GM23338 (cell line): ENCODE results near the gene BBS1. TPM values are rescaled to one million over a fixed set of nuclear protein-coding genes. Genes with fewer than 3 reads are reported as not detected.

Experiments used
- ATAC-seq: fragments of 200-7000 bp; cut with Tn5 transposase; 3 replicates; pipeline ENCODE4 v1.9.1; 2020
- DNase-seq: peaks from one replicate; pipeline ENCODE4 v3.0.0-alpha.2; 2015; ENCODE audit warnings: low spot score
- H2AFZ ChIP-seq: fragments of 200-600 bp; sonication (generic); 2 replicates; pipeline ENCODE4 v1.8.0; 2016; ENCODE audit warnings: antibody characterized with exemption, mild to moderate bottlenecking, moderate library complexity
- H3F3A ChIP-seq: fragments of 200-600 bp; sonication (generic); replicated peaks from 2 replicates; pipeline ENCODE4 v1.8.0; 2017; ENCODE audit warnings: antibody characterized with exemption, mixed run types, low read depth
- H3K27ac ChIP-seq: fragments of 200-600 bp; sonication (generic); 2 replicates; pipeline ENCODE4 v1.6.1; 2016; ENCODE audit warnings: low read depth
- H3K27me3 ChIP-seq: fragments of 200-600 bp; sonication (generic); 2 replicates; pipeline ENCODE4 v1.8.0; 2016; ENCODE audit warnings: mild to moderate bottlenecking, mixed run types, moderate library complexity; ENCODE audit not compliant: insufficient read depth
- H3K36me3 ChIP-seq: fragments of 200-600 bp; sonication (generic); 2 replicates; pipeline ENCODE4 v1.8.0; 2016; ENCODE audit warnings: mild to moderate bottlenecking; ENCODE audit not compliant: insufficient read depth
- H3K4me1 ChIP-seq: fragments of 200-600 bp; sonication (generic); 2 replicates; pipeline ENCODE4 v1.8.0; 2016; ENCODE audit warnings: mild to moderate bottlenecking, moderate library complexity; ENCODE audit not compliant: insufficient read depth
- H3K4me2 ChIP-seq: fragments of 200-600 bp; sonication (generic); 2 replicates; pipeline ENCODE4 v1.7.1; 2017; ENCODE audit warnings: mixed run types
- H3K4me3 ChIP-seq: fragments of 200-600 bp; sonication (generic); 2 replicates; pipeline ENCODE4 v1.6.1; 2016; ENCODE audit warnings: mixed run types
- H3K79me2 ChIP-seq: fragments of 200-600 bp; sonication (generic); replicated peaks from 2 replicates; pipeline ENCODE4 v1.8.0; 2017; ENCODE audit warnings: mild to moderate bottlenecking; ENCODE audit not compliant: insufficient read depth
- H3K9me2 ChIP-seq: fragments of 200-600 bp; sonication (generic); 2 replicates; pipeline ENCODE4 v1.8.0; 2017; ENCODE audit not compliant: insufficient read depth
- H4K20me1 ChIP-seq: fragments of 200-600 bp; sonication (generic); replicated peaks from 2 replicates; pipeline ENCODE4 v1.8.0; 2017; ENCODE audit warnings: mild to moderate bottlenecking; ENCODE audit not compliant: insufficient read depth
- H3K27ac Mint-ChIP-seq: 2 replicates; pipeline ENCODE4 v1.8.0; 2020; ENCODE audit warnings: inconsistent platforms, mild to moderate bottlenecking, moderate library complexity, mixed read lengths
- H3K27me3 Mint-ChIP-seq: 3 replicates; pipeline ENCODE4 v1.8.0; 2022; ENCODE audit warnings: low read depth, mild to moderate bottlenecking, moderate library complexity, mixed read lengths, inconsistent platforms; ENCODE audit not compliant: insufficient read depth, poor library complexity
- H3K36me3 Mint-ChIP-seq: 3 replicates; pipeline ENCODE4 v1.8.0; 2021; ENCODE audit warnings: low read depth, mild to moderate bottlenecking, inconsistent platforms, moderate library complexity, mixed read lengths
- H3K4me1 Mint-ChIP-seq: 3 replicates; pipeline ENCODE4 v1.8.0; 2020; ENCODE audit warnings: mild to moderate bottlenecking, inconsistent platforms, mixed read lengths
- H3K4me3 Mint-ChIP-seq: 3 replicates; pipeline ENCODE4 v1.8.0; 2021; ENCODE audit warnings: moderate library complexity, mild to moderate bottlenecking, inconsistent platforms, mixed read lengths
- H3K9me3 Mint-ChIP-seq: 3 replicates; pipeline ENCODE4 v1.8.0; 2020; ENCODE audit warnings: moderate library complexity, mild to moderate bottlenecking, inconsistent platforms, mixed read lengths
- CREB1 ChIP-seq: fragments of 250-450 bp; sonication (Bioruptor Pico); IDR thresholded peaks from 2 replicates; pipeline ENCODE4 v1.5.0; 2020; ENCODE audit warnings: low read depth, mild to moderate bottlenecking, moderate library complexity
- CTCF ChIP-seq, 2 experiments: fragments of 200-600 bp in 1 of 2; sonication (generic) in 1 of 2; conservative IDR thresholded peaks; 2 replicates each; pipeline versions ENCODE4 v1.5.1 to v1.6.1; 2016 to 2017; ENCODE audit warnings: antibody characterized with exemption in 2 of 2, low read depth in 2 of 2, mild to moderate bottlenecking in 2 of 2, moderate library complexity in 1 of 2
- JUNB ChIP-seq: IDR thresholded peaks from one replicate; pipeline ENCODE4 v1.6.1; 2016; ENCODE audit warnings: antibody characterized with exemption; ENCODE audit not compliant: unreplicated experiment
- NANOG ChIP-seq: IDR thresholded peaks from 2 replicates; pipeline ENCODE4 v1.6.1; 2016; ENCODE audit warnings: antibody characterized with exemption, borderline replicate concordance
- POLR2AphosphoS5 ChIP-seq: IDR thresholded peaks from 2 replicates; pipeline ENCODE4 v1.6.1; 2016; ENCODE audit warnings: antibody characterized with exemption, low read depth
- REST ChIP-seq: IDR thresholded peaks from one replicate; pipeline ENCODE4 v1.6.1; 2018; ENCODE audit warnings: antibody characterized with exemption; ENCODE audit not compliant: unreplicated experiment
- STAT1 ChIP-seq: IDR thresholded peaks from one replicate; pipeline ENCODE4 v1.6.1; 2016; ENCODE audit warnings: antibody characterized with exemption; ENCODE audit not compliant: unreplicated experiment
- ZNF114 ChIP-seq: fragments of 250-450 bp; sonication (Bioruptor Pico); IDR thresholded peaks from 2 replicates; pipeline ENCODE4 v1.5.0; 2020; ENCODE audit warnings: mild to moderate bottlenecking, moderate library complexity
- ZNF331 ChIP-seq: fragments of 250-450 bp; sonication (Bioruptor Pico); IDR thresholded peaks from 2 replicates; pipeline ENCODE4 v1.5.0; 2020; ENCODE audit warnings: low read depth, mild to moderate bottlenecking, moderate library complexity
- polyA plus RNA-seq: library from polyadenylated mRNA; unstranded; fragments of >200 nt; fragmentation: Nextera tagmentation; extraction: Ambion mirVana; gene quantifications from 2 replicates; pipeline ENCODE4 v1.2.1, GENCODE V29; 2016
- total RNA-seq: library from RNA; depleted of rRNA; stranded (reverse); fragments of >200 nt; shearing (Covaris generic); gene quantifications from 2 replicates; pipeline ENCODE4 v1.2.3, GENCODE V29; 2014

Gene BBS1
- total and polyA plus RNA-seq, 2 experiments from 2014 or later = 11.6 to 41.3 TPM

GRCh38 chr11:66547662-66548009 lies 37.2 kb downstream of the BBS1 start (continued):
- no peak for TF ChIP-seq NANOG
- peak in 1 of 2 experiments; percentile 23; a peak in 3 of 4 replicates for TF ChIP-seq CTCF (conservative IDR thresholded peaks at IDR 0.05; ENCODE audit: low read depth in 2 of 2)

- Histone ChIP-seq H4K20me1 (peaks cover 7% of the 10 kb centered on the region), H3F3A (0 out of 2 replicates have a peak, but pooled peaks cover 7% of the 10 kb centered on the region), H2AFZ (no peak overlapping the region), H3K4me3 (peak overlapping the region; percentile 97; the same call in 1 of the 2 replicates), H3K27me3 (no peaks in the 10 kb centered on the region), H3K9me2 (no peaks in the 10 kb centered on the region), H3K27ac (no peak overlapping the region), H3K79me2 (0 out of 2 replicates have a peak, but pooled peaks cover 4% of the 10 kb centered on the region), H3K4me2 (peak overlapping the region; percentile 97), H3K36me3 (no peaks in the 10 kb centered on the region), H3K4me1 (peaks cover 35% of the 10 kb centered on the region)
- peaks cover 38% of the 10 kb centered on the region for H3K4me1 Mint-ChIP-seq
- H3K27ac Mint-ChIP-seq = no peak overlapping the region
- no peak for ATAC-seq
- TF ChIP-seq POLR2AphosphoS5 (no peak), CTCF (conservative IDR thresholded peaks at IDR 0.05; ENCODE audit: low read depth in 2 of 2) (peak in 1 of 2 experiments; percentile 22; a peak in 1 of 4 replicates)
- peaks cover 4% of the 10 kb centered on the region; the same call in 1 of the 3 replicates for H3K36me3 Mint-ChIP-seq
- peak overlapping the region; percentile 81 for H3K4me3 Mint-ChIP-seq
- no peaks in the 10 kb centered on the region; the same call in 2 of the 3 replicates for H3K9me3 Mint-ChIP-seq
- DNase-seq = no peak
- peaks cover 12% of the 10 kb centered on the region for H3K27me3 Mint-ChIP-seq
Observed at GRCh38 chr11:66548041-66548440, 37.6 kb downstream of the BBS1 start.

- H3K4me1 Mint-ChIP-seq = peaks cover 31% of the 10 kb centered on the region
- Histone ChIP-seq H3K27ac (no peak overlapping the region), H3K4me3 (no peak overlapping the region), H4K20me1 (peaks cover 7% of the 10 kb centered on the region), H3K36me3 (no peaks in the 10 kb centered on the region), H3K79me2 (0 out of 2 replicates have a peak, but pooled peaks cover 4% of the 10 kb centered on the region), H2AFZ (no peak overlapping the region), H3K4me2 (0 out of 2 replicates have a peak overlapping the region, but pooled peaks have one; percentile 4), H3K27me3 (no peaks in the 10 kb centered on the region), H3F3A (0 out of 2 replicates have a peak, but pooled peaks cover 3% of the 10 kb centered on the region), H3K9me2 (no peaks in the 10 kb centered on the region), H3K4me1 (peaks cover 35% of the 10 kb centered on the region)
- H3K4me3 Mint-ChIP-seq = peak overlapping the region; percentile 11; the same call in 1 of the 3 replicates
- DNase-seq (peak; percentile 38), ATAC-seq (no peak)
- H3K27ac Mint-ChIP-seq = peak overlapping the region; percentile 7; the same call in 1 of the 2 replicates
- H3K36me3 Mint-ChIP-seq = peaks cover 4% of the 10 kb centered on the region; the same call in 1 of the 3 replicates
- peaks cover 6% of the 10 kb centered on the region for H3K27me3 Mint-ChIP-seq
- TF ChIP-seq CREB1 (CRISPR knock-in tag) (no peak), JUNB (no peak), ZNF331 (no peak), NANOG (no peak), POLR2AphosphoS5 (no peak), REST (no peak), STAT1 (no peak), ZNF114 (CRISPR knock-in tag) (no peak)
- H3K9me3 Mint-ChIP-seq = no peaks in the 10 kb centered on the region; the same call in 2 of the 3 replicates
Observed at GRCh38 chr11:66548774-66549630, 38.6 kb downstream of the BBS1 start.
